Measurements from ENCODE around the gene SLC18A2.
"Not testable (repeated sequence)": the region's sequence is repeated elsewhere in the genome, so short reads cannot be mapped to it uniquely, and the experiment has no call there.

Gene SLC18A2

GRCh38 chr10:117222976-117223692 is 17.8 kb upstream of the SLC18A2 start:
- Histone ChIP-seq H3K9ac (ENCODE audit: low read depth, low read length) (no peak overlapping the region), H3K4me1 (ENCODE audit: insufficient read depth, low read length) (no peaks in the 10 kb centered on the region), H3K36me3 (ENCODE audit: insufficient read depth, low read length) (no peaks in the 10 kb centered on the region), H3K9me3 (ENCODE audit: control insufficient read depth, insufficient read depth, low read length) (no peaks in the 10 kb centered on the region; the same call in 1 of the 2 replicates)

GRCh38 chr10:117223693-117224430 is 17.1 kb upstream of the SLC18A2 start:
- Histone ChIP-seq H3K9me3 (ENCODE audit: control insufficient read depth, insufficient read depth, low read length) (no peaks in the 10 kb centered on the region; the same call in 1 of the 2 replicates), H3K4me1 (ENCODE audit: insufficient read depth, low read length) (no peaks in the 10 kb centered on the region), H3K9ac (ENCODE audit: low read depth, low read length) (no peak overlapping the region), H3K36me3 (ENCODE audit: insufficient read depth, low read length) (no peaks in the 10 kb centered on the region)

GRCh38 chr10:117224881-117225280 is 16.0 kb upstream of the SLC18A2 start:
- no peaks in the 10 kb centered on the region for H3K36me3 ChIP-seq (ENCODE audit: insufficient read depth, low read length)
- no peaks in the 10 kb centered on the region; the same call in 1 of the 2 replicates for H3K9me3 ChIP-seq (ENCODE audit: control insufficient read depth, insufficient read depth, low read length)
- no peak overlapping the region for H3K9ac ChIP-seq (ENCODE audit: low read depth, low read length)
- no peaks in the 10 kb centered on the region for H3K4me1 ChIP-seq (ENCODE audit: insufficient read depth, low read length)

- Histone ChIP-seq H3K36me3 (ENCODE audit: insufficient read depth, low read length) (no peaks in the 10 kb centered on the region), H3K4me1 (ENCODE audit: insufficient read depth, low read length) (no peaks in the 10 kb centered on the region), H3K9me3 (ENCODE audit: control insufficient read depth, insufficient read depth, low read length) (no peaks in the 10 kb centered on the region; the same call in 1 of the 2 replicates), H3K9ac (ENCODE audit: low read depth, low read length) (no peak overlapping the region)
These were observed 14.0 kb upstream of the SLC18A2 start for GRCh38 chr10:117226813-117227451.

- H3K4me1 ChIP-seq (ENCODE audit: insufficient read depth, low read length), result no peaks in the 10 kb centered on the region
- no peaks in the 10 kb centered on the region; the same call in 1 of the 2 replicates for H3K9me3 ChIP-seq (ENCODE audit: control insufficient read depth, insufficient read depth, low read length)
- no peaks in the 10 kb centered on the region for H3K36me3 ChIP-seq (ENCODE audit: insufficient read depth, low read length)
- H3K9ac ChIP-seq (ENCODE audit: low read depth, low read length), result no peak overlapping the region
These were observed 12.7 kb upstream of the SLC18A2 start for GRCh38 chr10:117228210-117228609.

GRCh38 chr10:117230107-117230506 is 10.8 kb upstream of the SLC18A2 start:
- not testable (repeated sequence) for H3K9ac ChIP-seq (ENCODE audit: low read depth, low read length); H3K4me1 ChIP-seq (ENCODE audit: insufficient read depth, low read length); H3K9me3 ChIP-seq (ENCODE audit: control insufficient read depth, insufficient read depth, low read length); H3K36me3 ChIP-seq (ENCODE audit: insufficient read depth, low read length)

- Histone ChIP-seq H3K4me1 (ENCODE audit: insufficient read depth, low read length) (no peaks in the 10 kb centered on the region), H3K9me3 (ENCODE audit: control insufficient read depth, insufficient read depth, low read length) (no peaks in the 10 kb centered on the region), H3K9ac (ENCODE audit: low read depth, low read length) (no peak overlapping the region), H3K36me3 (ENCODE audit: insufficient read depth, low read length) (no peaks in the 10 kb centered on the region)
These were observed 3.4 kb upstream of the SLC18A2 start for GRCh38 chr10:117237401-117237991.

- no peaks in the 10 kb centered on the region for H3K9me3 ChIP-seq (ENCODE audit: control insufficient read depth, insufficient read depth, low read length)
- no peak overlapping the region for H3K9ac ChIP-seq (ENCODE audit: low read depth, low read length)
- no peaks in the 10 kb centered on the region for H3K36me3 ChIP-seq (ENCODE audit: insufficient read depth, low read length)
- no peaks in the 10 kb centered on the region for H3K4me1 ChIP-seq (ENCODE audit: insufficient read depth, low read length)
These were observed 1.9 kb upstream of the SLC18A2 start for GRCh38 chr10:117239051-117239450.

- H3K4me1 ChIP-seq (ENCODE audit: insufficient read depth, low read length), result no peaks in the 10 kb centered on the region
- H3K9ac ChIP-seq (ENCODE audit: low read depth, low read length), result peak overlapping the region; percentile 59
- no peaks in the 10 kb centered on the region for H3K36me3 ChIP-seq (ENCODE audit: insufficient read depth, low read length)
- H3K9me3 ChIP-seq (ENCODE audit: control insufficient read depth, insufficient read depth, low read length), result no peaks in the 10 kb centered on the region
These were observed 943 bp upstream of the SLC18A2 start for GRCh38 chr10:117239721-117240620.

- peak overlapping the region; percentile 59; the same call in 1 of the 2 replicates for H3K9ac ChIP-seq (ENCODE audit: low read depth, low read length)
- no peaks in the 10 kb centered on the region for H3K9me3 ChIP-seq (ENCODE audit: control insufficient read depth, insufficient read depth, low read length)
- no peaks in the 10 kb centered on the region for H3K4me1 ChIP-seq (ENCODE audit: insufficient read depth, low read length)
These were observed 888 bp downstream of the SLC18A2 start for GRCh38 chr10:117241541-117242462.

GRCh38 chr10:117242463-117242832 is 1.5 kb downstream of the SLC18A2 start:
- no peaks in the 10 kb centered on the region for H3K9me3 ChIP-seq (ENCODE audit: control insufficient read depth, insufficient read depth, low read length)
- H3K4me1 ChIP-seq (ENCODE audit: insufficient read depth, low read length), result no peaks in the 10 kb centered on the region
- H3K9ac ChIP-seq (ENCODE audit: low read depth, low read length), result no peak overlapping the region
- no peaks in the 10 kb centered on the region for H3K36me3 ChIP-seq (ENCODE audit: insufficient read depth, low read length)

More at GRCh38 chr10:117241541-117242462, 888 bp downstream of the SLC18A2 start:
- H3K36me3 ChIP-seq (ENCODE audit: insufficient read depth, low read length), result no peaks in the 10 kb centered on the region

- Histone ChIP-seq H3K4me1 (ENCODE audit: insufficient read depth, low read length) (no peaks in the 10 kb centered on the region), H3K9ac (ENCODE audit: low read depth, low read length) (no peak overlapping the region), H3K9me3 (ENCODE audit: control insufficient read depth, insufficient read depth, low read length) (no peaks in the 10 kb centered on the region), H3K36me3 (ENCODE audit: insufficient read depth, low read length) (no peaks in the 10 kb centered on the region)
These were observed 6.2 kb downstream of the SLC18A2 start for GRCh38 chr10:117246997-117247671.
